Fibroblast of villous mesenchyme (primary cell): ENCODE data around the gene SCG5. TPM values are rescaled to one million over a fixed set of nuclear protein-coding genes. Genes with fewer than 3 reads are reported as not detected.
A peak's percentile ranks its signal among the peaks of the same experiment; 100 is the strongest.

Experiments
- DNase-seq: peaks from one replicate; pipeline ENCODE4 v3.0.0-alpha.2; 2010; ENCODE audit warnings: low read depth
- H3K4me3 ChIP-seq: 2 replicates; pipeline ENCODE4 v1.5.1; 2011; ENCODE audit warnings: low read depth, mild to moderate bottlenecking, low read length
- total RNA-seq: library from RNA; depleted of rRNA; stranded (reverse); fragments of >200 nt; gene quantifications from 2 replicates; pipeline ENCODE4 v1.2.3, GENCODE V29; 2012
- TF ChIP-seq, protein P1 (sequence below): IDR thresholded peaks from 2 replicates; pipeline ENCODE4 v1.5.1; 2012; ENCODE audit warnings: low read depth, mild to moderate bottlenecking, low read length; ENCODE audit not compliant: insufficient read depth

Gene SCG5
- total RNA-seq, 1 donor, result 17.7 TPM

DNA sequence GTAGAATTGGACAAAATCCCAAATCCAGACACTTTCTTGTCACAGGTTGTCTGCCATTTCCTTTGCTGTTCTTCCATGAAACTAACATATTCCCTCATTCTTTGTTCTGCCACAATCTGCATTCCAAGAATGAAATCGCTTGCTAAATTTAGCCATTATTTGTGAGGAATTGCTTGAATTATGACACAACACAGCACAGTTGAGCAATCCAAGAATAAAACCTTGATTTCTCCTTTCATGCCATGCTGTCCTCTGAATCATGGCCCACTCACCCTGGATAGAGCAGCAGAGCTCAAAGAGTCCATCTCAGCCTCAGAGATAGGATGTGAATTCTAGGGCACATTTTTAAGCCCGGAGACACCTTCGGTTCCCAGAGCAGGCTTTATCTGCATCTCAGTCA lies 41.1 kb downstream of the SCG5 start:
- TF ChIP-seq, protein P1, sequence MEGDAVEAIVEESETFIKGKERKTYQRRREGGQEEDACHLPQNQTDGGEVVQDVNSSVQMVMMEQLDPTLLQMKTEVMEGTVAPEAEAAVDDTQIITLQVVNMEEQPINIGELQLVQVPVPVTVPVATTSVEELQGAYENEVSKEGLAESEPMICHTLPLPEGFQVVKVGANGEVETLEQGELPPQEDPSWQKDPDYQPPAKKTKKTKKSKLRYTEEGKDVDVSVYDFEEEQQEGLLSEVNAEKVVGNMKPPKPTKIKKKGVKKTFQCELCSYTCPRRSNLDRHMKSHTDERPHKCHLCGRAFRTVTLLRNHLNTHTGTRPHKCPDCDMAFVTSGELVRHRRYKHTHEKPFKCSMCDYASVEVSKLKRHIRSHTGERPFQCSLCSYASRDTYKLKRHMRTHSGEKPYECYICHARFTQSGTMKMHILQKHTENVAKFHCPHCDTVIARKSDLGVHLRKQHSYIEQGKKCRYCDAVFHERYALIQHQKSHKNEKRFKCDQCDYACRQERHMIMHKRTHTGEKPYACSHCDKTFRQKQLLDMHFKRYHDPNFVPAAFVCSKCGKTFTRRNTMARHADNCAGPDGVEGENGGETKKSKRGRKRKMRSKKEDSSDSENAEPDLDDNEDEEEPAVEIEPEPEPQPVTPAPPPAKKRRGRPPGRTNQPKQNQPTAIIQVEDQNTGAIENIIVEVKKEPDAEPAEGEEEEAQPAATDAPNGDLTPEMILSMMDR, result no peak
- peak; percentile 88 for DNase-seq
- H3K4me3 ChIP-seq, result no peak overlapping the region

DNA sequence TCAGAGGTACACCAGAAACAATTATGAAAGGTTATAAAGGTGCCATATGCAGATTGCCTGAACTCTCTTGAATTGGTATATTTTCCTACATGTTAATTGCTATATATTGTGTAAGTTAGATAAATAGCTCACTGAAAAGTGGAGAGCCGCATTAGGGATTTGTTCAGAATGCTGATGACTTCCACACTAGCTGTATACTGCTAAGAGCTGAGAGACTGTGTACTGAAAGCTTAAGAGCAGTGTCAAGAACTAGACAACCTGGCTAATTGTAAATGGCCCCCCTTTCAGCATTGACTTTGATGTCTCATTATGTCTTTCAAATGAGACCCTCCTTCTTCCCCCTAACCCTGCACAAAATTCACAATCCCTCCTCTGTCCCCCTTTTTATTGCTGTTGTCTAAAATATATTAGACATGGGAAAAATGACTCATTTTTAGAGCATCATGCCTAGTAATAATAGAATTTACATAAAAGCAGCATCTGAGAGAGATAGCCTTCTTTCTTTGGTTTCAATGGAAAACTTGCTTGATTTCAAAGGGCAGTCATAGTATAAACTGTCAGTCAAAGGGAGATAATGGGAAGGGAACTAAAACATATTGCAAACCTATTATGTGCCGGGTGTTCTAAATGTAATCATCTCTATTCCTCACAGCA lies 41.6 kb downstream of the SCG5 start:
- TF ChIP-seq, protein P1, result no peak
- no peak for DNase-seq
- no peak overlapping the region for H3K4me3 ChIP-seq

DNA sequence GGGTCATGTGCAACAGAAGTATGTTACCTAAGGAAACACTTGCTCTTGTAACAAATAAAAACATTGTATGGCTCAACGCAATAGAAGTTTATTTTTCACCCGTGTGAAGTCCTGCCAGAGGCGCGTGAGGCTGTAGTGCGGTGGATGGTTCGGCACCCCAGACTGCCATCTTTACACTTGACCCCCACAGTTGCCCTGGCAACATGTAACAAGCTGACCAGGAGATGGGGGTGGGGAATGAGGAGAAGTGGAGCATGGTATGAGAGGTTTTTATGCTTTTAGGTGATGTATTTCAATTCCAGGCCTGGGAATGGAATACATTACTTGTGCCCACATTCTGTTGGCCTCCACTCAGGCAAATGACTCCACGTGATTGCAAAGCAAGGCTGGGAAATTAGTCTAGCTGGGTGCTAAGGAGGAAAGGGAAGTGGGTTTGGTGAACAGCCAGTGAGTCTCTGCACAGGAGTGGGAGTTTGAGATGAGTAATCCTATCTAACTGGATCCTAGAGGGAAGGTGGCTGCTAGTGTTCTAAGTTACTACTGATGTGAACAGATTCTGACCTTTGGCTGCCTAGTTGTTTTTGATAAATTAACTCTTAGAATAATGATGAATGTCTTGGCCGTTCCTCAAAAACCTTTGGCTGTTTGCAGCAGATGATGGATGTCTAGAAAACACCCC lies 42.5 kb downstream of the SCG5 start:
- TF ChIP-seq, protein P1, result no peak
- no peak overlapping the region for H3K4me3 ChIP-seq
- peak; percentile 85 for DNase-seq

DNA sequence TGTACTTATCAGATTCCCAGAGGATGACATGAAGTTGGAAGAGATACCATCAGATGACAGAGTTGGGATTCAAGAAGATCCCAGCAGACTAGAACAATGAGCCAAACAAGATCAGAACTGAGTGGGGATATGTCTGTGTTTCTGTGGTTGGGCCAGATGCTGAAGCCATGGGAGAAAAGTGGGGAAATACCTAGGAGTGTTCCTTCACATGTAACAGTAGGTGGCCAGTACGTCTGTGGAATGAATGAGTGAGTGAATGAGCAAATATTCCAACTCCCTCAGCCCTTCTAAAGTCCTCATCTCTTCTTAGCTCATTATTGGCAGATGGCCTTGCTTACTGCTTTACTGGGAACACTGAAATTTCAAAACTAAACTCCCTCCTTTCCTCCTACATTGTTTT lies 44.1 kb downstream of the SCG5 start:
- TF ChIP-seq, protein P1, result no peak
- H3K4me3 ChIP-seq, result no peak overlapping the region
- DNase-seq, result peak; percentile 65

DNA sequence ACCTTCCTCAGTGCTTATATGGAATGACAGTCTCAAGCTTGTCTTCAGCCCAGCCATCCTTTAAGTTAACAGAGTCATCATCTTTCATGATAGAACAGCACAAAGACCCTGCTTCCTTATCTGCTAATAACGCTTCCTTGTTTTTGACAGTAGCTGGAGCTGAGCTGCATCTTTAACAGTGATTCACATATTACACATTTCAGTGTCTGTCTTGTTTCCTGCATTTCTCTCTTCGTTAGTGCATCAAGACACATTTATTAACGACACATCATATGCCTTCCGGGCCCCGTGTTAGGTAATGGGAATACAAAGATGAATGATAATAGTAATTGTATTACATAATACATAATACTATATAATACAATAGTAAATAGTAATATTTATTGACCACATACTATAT lies 46.0 kb downstream of the SCG5 start:
- DNase-seq, result peak; percentile 55
- TF ChIP-seq, protein P1, result no peak
- no peak overlapping the region for H3K4me3 ChIP-seq

DNA sequence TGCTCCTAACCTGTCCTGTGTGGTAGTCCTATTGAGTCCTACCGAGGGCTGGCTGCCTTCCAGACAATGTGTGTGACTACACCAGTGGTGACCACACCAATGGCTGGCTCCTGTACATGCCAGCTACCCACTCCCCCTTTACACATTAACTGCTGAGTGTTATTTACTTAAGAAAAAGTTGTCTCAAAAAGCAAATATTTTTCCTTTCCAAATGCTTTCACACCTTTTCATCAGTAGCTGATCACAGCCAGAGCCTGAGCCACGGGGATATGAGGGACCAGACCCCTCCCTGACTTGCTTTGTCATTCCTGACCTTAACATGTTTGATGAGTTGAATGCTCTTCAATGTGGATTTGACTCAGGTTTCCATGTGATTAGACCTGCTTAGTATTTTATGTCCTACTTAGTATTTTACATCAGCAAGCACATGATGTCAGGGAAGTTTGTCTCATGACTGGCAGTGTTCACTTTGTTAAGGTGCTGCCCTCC lies 46.7 kb downstream of the SCG5 start:
- no peak overlapping the region for H3K4me3 ChIP-seq
- DNase-seq, result peak; percentile 35
- TF ChIP-seq, protein P1, result no peak
